OCI-LY3 (cell line): ENCODE data around the gene CTNNBIP1.

Source experiments
- H2AFZ ChIP-seq: fragments of 200-600, 300-600 bp; shearing (Covaris generic); 2 replicates; pipeline ENCODE4 v1.6.0; 2014; ENCODE audit warnings: antibody characterized with exemption, low read depth, low read length
- H3K27ac ChIP-seq: fragments of 200-600, 300-600 bp; sonication (generic); 2 replicates; pipeline ENCODE4 v1.5.1; 2014; ENCODE audit warnings: mild to moderate bottlenecking, low read length, moderate library complexity, mixed read lengths
- H3K27me3 ChIP-seq: fragments of 200-600, 300-600 bp; sonication (generic); 2 replicates; pipeline ENCODE4 v1.6.1; 2014; ENCODE audit warnings: low read depth, low read length, mixed read lengths
- H3K36me3 ChIP-seq: fragments of 200-600, 300-600 bp; sonication (generic); replicated peaks from 2 replicates; pipeline ENCODE3; 2014; ENCODE audit warnings: low read depth, low read length, mixed read lengths
- H3K4me1 ChIP-seq: fragments of 300-600, 200-600 bp; sonication (generic); 2 replicates; pipeline ENCODE4 v1.6.1; 2014; ENCODE audit warnings: low read length, mixed read lengths
- H3K4me2 ChIP-seq: fragments of 200-600, 300-600 bp; sonication (generic); 2 replicates; pipeline ENCODE4 v1.6.1; 2014; ENCODE audit warnings: low read length, mixed read lengths
- H3K4me3 ChIP-seq: fragments of 300-600, 200-600 bp; sonication (generic); 2 replicates; pipeline ENCODE4 v1.5.1; 2014; ENCODE audit warnings: antibody characterized with exemption, mild to moderate bottlenecking, low read length, moderate library complexity
- H3K79me2 ChIP-seq: fragments of 300-600, 200-600 bp; shearing (Covaris generic); 2 replicates; pipeline ENCODE4 v1.6.1; 2014; ENCODE audit warnings: mild to moderate bottlenecking, low read length, mixed read lengths
- H3K9ac ChIP-seq: fragments of 300-600, 200-600 bp; shearing (Covaris generic); 2 replicates; pipeline ENCODE4 v1.6.0; 2014; ENCODE audit warnings: mild to moderate bottlenecking, low read length, moderate library complexity
- H3K9me3 ChIP-seq: fragments of 200-600, 300-600 bp; shearing (Covaris generic); 2 replicates; pipeline ENCODE4 v1.6.1; 2014; ENCODE audit warnings: low read length, mixed read lengths; ENCODE audit not compliant: insufficient read depth
- H4K20me1 ChIP-seq: fragments of 200-600, 300-600 bp; sonication (generic); 2 replicates; pipeline ENCODE4 v1.6.1; 2016; ENCODE audit warnings: low read length, mixed read lengths; ENCODE audit not compliant: insufficient read depth
- CTCF ChIP-seq: fragments of 200-600, 300-600 bp; sonication (generic); IDR thresholded peaks from 2 replicates; pipeline ENCODE4 v1.5.1; 2014; ENCODE audit warnings: antibody characterized with exemption, low read length, low read depth
- EZH2phosphoT487 ChIP-seq: fragments of 200-600 bp; shearing (Covaris generic); IDR thresholded peaks from 2 replicates; pipeline ENCODE4 v1.6.1; 2018; ENCODE audit warnings: antibody characterized with exemption, mixed run types, low read depth

Gene CTNNBIP1

GRCh38 chr1:9825093-9826074 is 84.7 kb downstream of the CTNNBIP1 start:
- peak overlapping the region; percentile 69 for H3K4me2 ChIP-seq
- peak overlapping the region; percentile 72 for H2AFZ ChIP-seq
- H3K27ac ChIP-seq, result peak overlapping the region; percentile 22; the same call in 1 of the 2 replicates
- TF ChIP-seq EZH2phosphoT487, result no peak
- TF ChIP-seq CTCF, result no peak
- H3K9me3 ChIP-seq, result no peaks in the 10 kb centered on the region
- H3K79me2 ChIP-seq, result peaks cover 32% of the 10 kb centered on the region
- H4K20me1 ChIP-seq, result peaks cover 22% of the 10 kb centered on the region
- H3K27me3 ChIP-seq, result no peaks in the 10 kb centered on the region
- H3K4me3 ChIP-seq, result peak overlapping the region; percentile 55
- H3K9ac ChIP-seq, result peak overlapping the region; percentile 36; the same call in 1 of the 2 replicates
- peaks cover 43% of the 10 kb centered on the region for H3K4me1 ChIP-seq
- H3K36me3 ChIP-seq, result no peaks in the 10 kb centered on the region

DNA sequence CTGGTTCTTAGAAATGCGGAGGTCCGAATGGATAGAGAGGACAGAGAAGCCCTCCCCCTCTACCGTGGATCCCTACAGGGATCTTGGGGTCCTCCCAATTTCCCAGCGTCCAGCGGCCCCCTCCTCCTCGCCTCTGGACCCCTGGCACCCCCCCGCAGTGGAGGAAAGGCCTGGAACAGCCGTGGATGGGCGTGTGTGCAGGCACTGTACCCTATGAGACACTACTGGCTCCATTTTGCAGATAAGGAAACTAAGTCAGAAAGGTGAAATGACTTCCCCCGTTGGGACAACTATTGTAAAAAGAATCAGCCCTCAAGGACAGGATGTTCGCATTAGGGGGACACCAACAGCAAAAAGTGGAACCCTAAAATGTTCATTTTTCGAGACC is 85.4 kb downstream of the CTNNBIP1 start:
- TF ChIP-seq CTCF (no peak), EZH2phosphoT487 (no peak)
- no peak overlapping the region for H2AFZ ChIP-seq
- peak overlapping the region; percentile 69 for H3K4me2 ChIP-seq
- no peaks in the 10 kb centered on the region for H3K27me3 ChIP-seq
- H3K4me3 ChIP-seq, result peak overlapping the region; percentile 77; the same call in 1 of the 2 replicates
- no peaks in the 10 kb centered on the region for H3K9me3 ChIP-seq
- H3K4me1 ChIP-seq, result peaks cover 43% of the 10 kb centered on the region
- peaks cover 26% of the 10 kb centered on the region for H4K20me1 ChIP-seq
- no peak overlapping the region for H3K27ac ChIP-seq
- no peak overlapping the region for H3K9ac ChIP-seq
- H3K36me3 ChIP-seq, result peaks cover under 1% of the 10 kb centered on the region
- H3K79me2 ChIP-seq, result peaks cover 39% of the 10 kb centered on the region

DNA sequence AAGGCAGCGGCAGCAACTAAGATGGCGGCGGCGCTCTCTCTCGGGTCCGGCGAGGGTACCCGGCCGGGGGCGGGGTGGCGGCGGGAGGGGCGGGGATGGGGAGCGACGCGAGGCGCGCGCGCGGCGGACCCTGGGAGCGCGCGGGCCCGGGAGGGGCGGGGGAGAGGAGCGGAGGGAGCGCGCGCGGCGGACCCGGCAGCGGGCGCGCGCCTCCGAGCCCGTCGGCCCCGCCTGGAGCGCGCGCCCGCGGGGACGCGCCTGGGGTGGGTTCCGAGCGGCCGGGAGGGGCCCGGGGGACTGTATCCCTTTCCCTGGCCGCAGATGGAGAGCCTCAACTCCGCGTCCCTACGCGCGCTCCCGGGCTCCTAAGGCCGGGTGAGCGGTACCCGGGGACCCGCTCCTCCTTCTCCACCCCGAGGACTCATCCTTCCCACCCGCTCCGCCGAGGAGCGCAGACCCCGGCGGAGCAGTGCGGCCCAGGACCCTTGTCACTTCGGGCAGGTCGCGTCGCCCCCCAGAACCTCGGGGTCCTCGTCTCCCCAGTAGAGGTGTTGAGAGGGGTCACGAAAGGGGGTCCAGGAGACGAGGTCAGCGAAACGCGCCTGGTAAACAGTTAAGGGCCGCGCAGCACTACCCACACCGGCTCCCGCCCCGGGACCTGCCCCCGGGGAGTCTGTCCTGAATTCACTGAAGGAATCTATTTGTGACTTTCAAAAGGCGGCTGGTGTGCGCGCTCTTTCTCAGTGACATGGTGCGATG is 85.9 kb downstream of the CTNNBIP1 start, which contains the start of gene CLSTN1:
Gene CLSTN1 (minus strand): TSS at position 23 of the 759 bp plus-strand sequence. CDS start 232 bp downstream, outside the sequence.
- Histone ChIP-seq H3K4me3 (peak within 1 kb of the TSS; percentile 96), H3K27me3 (no peaks in the 10 kb centered on the region), H4K20me1 (peaks cover 32% of the 10 kb centered on the region), H3K4me2 (peak within 1 kb of the TSS; percentile 79), H3K79me2 (peaks cover 44% of the 10 kb centered on the region), H3K4me1 (peaks cover 43% of the 10 kb centered on the region), H2AFZ (no peak within 1 kb of the TSS; the same call in 1 of the 2 replicates), H3K27ac (no peak within 1 kb of the TSS), H3K9ac (peak within 1 kb of the TSS; percentile 89), H3K36me3 (peaks cover 5% of the 10 kb centered on the region), H3K9me3 (no peaks in the 10 kb centered on the region)
- TF ChIP-seq CTCF (no peak), EZH2phosphoT487 (no peak)

- Histone ChIP-seq H3K4me1 (peaks cover 43% of the 10 kb centered on the region), H3K36me3 (peaks cover 5% of the 10 kb centered on the region), H3K4me3 (peak overlapping the region; percentile 96)
These were observed 86.5 kb downstream of the CTNNBIP1 start for GRCh38 chr1:9823693-9823942.

More at GRCh38 chr1:9823693-9823942, 86.5 kb downstream of the CTNNBIP1 start:
- Histone ChIP-seq H2AFZ (no peak overlapping the region), H3K27me3 (no peaks in the 10 kb centered on the region), H3K27ac (no peak overlapping the region), H3K79me2 (peaks cover 48% of the 10 kb centered on the region), H4K20me1 (peaks cover 35% of the 10 kb centered on the region), H3K9me3 (no peaks in the 10 kb centered on the region), H3K4me2 (peak overlapping the region; percentile 79; the same call in 1 of the 2 replicates), H3K9ac (peak overlapping the region; percentile 89)
- TF ChIP-seq EZH2phosphoT487, result no peak
- TF ChIP-seq CTCF, result no peak
